KOPT-K1 (cell line): ENCODE results near the gene ATP1B1.
"Not testable (repeated sequence)": the region's sequence is repeated elsewhere in the genome, so short reads cannot be mapped to it uniquely, and the experiment has no call there.

ENCODE experiments used
- H3K27ac ChIP-seq: fragments of 200-600 bp; sonication (generic); 2 replicates; pipeline ENCODE4 v1.5.1; 2016; ENCODE audit warnings: antibody characterized with exemption, mild to moderate bottlenecking, low read depth, low read length; ENCODE audit not compliant: poor library complexity, severe bottlenecking
- H3K36me3 ChIP-seq: fragments of 200-600 bp; sonication (generic); 2 replicates; pipeline ENCODE4 v1.5.1; 2017; ENCODE audit warnings: antibody characterized with exemption, mild to moderate bottlenecking, low read length, moderate library complexity; ENCODE audit not compliant: insufficient read depth
- H3K9me3 ChIP-seq: fragments of 200-600 bp; sonication (generic); 2 replicates; pipeline ENCODE4 v1.5.1; 2017; ENCODE audit warnings: antibody characterized with exemption, low read length, mild to moderate bottlenecking; ENCODE audit not compliant: insufficient read depth, poor library complexity, severe bottlenecking

Gene ATP1B1

DNA sequence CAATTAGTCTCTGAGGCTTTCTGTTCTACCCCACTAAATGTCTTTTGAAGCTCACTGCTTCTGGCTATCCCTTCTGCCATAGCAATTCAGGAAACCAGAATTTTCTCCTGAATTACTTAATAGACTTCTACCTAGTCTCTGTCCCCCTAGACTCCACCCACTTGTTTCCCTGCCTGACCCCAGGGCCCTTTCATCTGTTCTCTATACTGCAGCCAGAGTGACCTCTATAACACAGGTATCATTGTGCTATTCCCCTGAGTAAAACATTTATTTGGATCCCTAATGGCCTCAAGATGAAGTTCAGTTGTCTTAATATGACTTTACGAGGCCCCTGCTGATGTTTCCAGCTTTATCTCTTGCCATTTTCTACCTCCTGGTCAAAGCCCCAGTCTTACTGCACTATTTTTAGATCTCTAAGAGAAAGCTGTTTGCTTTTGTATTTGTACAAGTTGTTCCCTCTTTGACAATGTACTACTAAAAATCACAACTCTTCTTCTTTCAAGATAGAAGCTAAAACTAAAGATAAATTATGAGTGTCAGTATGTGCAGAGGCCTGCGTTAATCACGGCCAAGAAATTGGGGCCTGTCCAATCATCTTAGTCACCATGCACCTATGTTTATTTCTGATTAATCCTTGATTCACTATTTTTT, 54.5 kb downstream of the ATP1B1 start:
- Histone ChIP-seq H3K36me3 (no peaks in the 10 kb centered on the region), H3K9me3 (no peaks in the 10 kb centered on the region), H3K27ac (no peak overlapping the region)

DNA sequence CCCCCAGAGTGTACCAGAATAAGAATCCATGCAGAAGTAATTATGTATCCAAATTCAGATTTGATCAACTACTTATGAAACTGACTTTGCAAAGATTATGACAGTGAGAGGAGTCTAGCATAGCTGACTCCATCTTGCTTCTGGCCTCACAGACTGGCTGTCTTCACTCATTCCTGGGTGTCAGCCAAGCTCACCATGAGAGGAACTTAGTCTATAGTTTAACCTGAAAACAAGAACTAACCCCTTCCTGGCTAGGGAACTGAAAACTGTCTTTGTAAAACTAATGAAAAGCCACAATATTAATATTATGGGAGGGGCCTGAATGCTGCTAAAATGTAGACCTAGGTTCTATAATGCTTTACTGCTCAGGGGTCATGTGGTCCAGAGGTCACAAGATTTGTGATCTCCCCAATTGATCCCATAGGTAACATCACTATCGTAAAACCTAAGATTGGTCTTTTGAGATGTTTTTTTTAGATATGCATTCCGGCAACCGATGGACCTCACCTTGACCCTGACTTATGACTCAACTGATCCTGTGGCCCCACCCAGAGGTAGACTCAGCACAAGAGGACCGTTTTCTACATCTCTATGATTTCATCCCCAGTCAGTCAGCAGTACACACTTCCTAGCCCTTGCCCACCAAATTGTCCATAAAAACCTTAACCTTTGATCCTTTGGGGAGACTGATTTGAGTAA, 55.2 kb downstream of the ATP1B1 start:
- Histone ChIP-seq H3K27ac (no peak overlapping the region), H3K9me3 (no peaks in the 10 kb centered on the region), H3K36me3 (no peaks in the 10 kb centered on the region)

DNA sequence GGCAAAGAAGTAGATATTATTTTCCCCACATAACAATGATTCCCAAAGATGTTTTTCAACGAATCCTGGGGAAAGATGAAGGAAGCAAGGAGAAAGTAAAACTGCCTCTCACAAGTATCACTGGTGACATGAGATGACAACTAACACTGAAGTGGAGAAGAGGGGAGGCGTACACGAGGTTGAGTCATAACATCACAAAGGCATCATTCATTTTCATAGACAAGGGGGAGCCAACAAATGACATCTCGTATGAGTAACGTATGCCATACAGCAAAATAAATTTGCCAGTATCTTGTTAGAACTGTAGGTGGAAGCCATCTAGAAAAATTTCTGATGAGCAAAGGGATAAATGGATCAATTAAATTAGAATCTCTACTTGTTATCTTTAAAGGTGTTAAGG, 56.6 kb downstream of the ATP1B1 start:
- H3K9me3 ChIP-seq = no peaks in the 10 kb centered on the region
- no peaks in the 10 kb centered on the region for H3K36me3 ChIP-seq
- no peak overlapping the region for H3K27ac ChIP-seq

DNA sequence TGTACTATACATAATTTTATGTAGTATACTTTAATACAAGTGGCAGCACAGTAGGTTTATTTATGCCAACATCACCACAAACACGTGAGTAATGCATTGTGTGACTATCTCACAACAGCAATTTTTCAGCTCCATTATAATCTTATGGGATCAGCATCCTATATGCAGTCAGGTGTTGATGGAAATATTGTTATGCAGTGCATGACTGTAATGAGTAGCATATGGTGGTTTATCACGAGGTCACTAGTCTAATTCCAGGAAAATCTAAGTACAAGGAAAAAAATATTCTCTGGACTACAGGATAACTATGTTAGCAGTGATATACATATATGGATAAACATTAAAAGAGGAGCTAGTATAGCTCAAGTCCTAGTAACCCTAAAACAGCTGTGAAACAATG, 69.0 kb downstream of the ATP1B1 start:
- Histone ChIP-seq H3K27ac (no peak overlapping the region), H3K36me3 (no peaks in the 10 kb centered on the region)

DNA sequence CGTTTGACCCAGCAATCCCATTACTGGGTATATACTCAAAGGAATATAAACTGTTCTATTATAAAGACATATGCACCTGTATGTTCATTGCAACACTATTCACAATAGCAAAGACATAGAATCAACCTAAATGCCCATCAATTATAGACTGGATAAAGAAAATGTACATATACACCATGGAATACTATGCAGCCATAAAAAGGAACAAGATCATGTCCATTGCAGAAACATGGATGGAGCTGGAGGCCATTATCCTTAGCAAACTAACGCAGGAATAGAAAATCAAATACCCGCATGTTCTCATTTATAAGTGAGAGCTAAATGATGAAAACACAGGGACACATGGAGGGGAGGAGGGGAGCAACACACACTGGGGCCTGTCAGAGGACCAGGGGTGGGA, 72.9 kb downstream of the ATP1B1 start:
- not testable (repeated sequence) for H3K9me3 ChIP-seq, H3K27ac ChIP-seq, H3K36me3 ChIP-seq

More for the DNA sequence above, 69.0 kb downstream of the ATP1B1 start:
- no peaks in the 10 kb centered on the region for H3K9me3 ChIP-seq

DNA sequence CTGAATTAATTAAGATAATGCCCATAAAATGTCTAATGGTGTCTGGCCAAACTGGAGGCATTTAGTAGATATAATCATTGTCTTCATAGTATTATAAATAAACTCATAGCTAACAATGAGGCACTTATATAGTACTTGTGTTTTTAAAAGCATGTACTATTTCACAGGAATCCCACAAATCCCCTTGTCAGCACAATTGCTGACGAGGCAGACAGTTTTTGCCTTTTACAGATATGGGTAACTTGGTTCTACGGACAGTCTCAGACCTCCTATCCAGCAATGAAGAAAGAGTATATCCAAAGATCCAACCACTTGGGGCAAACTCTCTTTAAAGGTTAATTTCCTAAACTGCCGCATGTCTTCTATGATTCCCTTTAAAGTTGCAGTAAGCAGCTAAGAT, 73.7 kb downstream of the ATP1B1 start:
- no peak overlapping the region for H3K27ac ChIP-seq
- H3K9me3 ChIP-seq = no peaks in the 10 kb centered on the region
- H3K36me3 ChIP-seq = no peaks in the 10 kb centered on the region
